Measurements from ENCODE around the gene SCRN3.

GRCh38 chr2:174383796-174384195 lies 11.7 kb upstream of the SCRN3 start:
- TF ChIP-seq, protein P1, sequence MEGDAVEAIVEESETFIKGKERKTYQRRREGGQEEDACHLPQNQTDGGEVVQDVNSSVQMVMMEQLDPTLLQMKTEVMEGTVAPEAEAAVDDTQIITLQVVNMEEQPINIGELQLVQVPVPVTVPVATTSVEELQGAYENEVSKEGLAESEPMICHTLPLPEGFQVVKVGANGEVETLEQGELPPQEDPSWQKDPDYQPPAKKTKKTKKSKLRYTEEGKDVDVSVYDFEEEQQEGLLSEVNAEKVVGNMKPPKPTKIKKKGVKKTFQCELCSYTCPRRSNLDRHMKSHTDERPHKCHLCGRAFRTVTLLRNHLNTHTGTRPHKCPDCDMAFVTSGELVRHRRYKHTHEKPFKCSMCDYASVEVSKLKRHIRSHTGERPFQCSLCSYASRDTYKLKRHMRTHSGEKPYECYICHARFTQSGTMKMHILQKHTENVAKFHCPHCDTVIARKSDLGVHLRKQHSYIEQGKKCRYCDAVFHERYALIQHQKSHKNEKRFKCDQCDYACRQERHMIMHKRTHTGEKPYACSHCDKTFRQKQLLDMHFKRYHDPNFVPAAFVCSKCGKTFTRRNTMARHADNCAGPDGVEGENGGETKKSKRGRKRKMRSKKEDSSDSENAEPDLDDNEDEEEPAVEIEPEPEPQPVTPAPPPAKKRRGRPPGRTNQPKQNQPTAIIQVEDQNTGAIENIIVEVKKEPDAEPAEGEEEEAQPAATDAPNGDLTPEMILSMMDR (IDR thresholded peaks at IDR 0.05): no peak
- no peak for TF ChIP-seq POLR2A (IDR thresholded peaks at IDR 0.05)

All from vagina (tissue), 2 donors.